Spinal cord (tissue), 10 donors: Measurements from ENCODE around the gene CDH2. TPM values are rescaled to one million over a fixed set of nuclear protein-coding genes. Genes with fewer than 3 reads are reported as not detected.
A peak's percentile ranks its signal among the peaks of the same experiment; 100 is the strongest.

ENCODE experiments used
- DNase-seq, 6 donors: peaks; one replicate each; pipeline versions ENCODE4 v3.0.0 to v3.0.0-alpha.2; 2013 to 2015; ENCODE audit warnings: low spot score in 6 of 6, low read depth in 4 of 6
- H3K27ac ChIP-seq: one replicate; pipeline ENCODE4 v1.5.1; 2013; ENCODE audit warnings: low read depth, low read length, control low read depth
- H3K27me3 ChIP-seq: one replicate; pipeline ENCODE4 v1.6.1; 2013; ENCODE audit warnings: low read length; ENCODE audit not compliant: control insufficient read depth, insufficient read depth
- H3K36me3 ChIP-seq: one replicate; pipeline ENCODE4 v1.6.1; 2013; ENCODE audit warnings: low read length; ENCODE audit not compliant: control insufficient read depth, insufficient read depth
- H3K4me1 ChIP-seq: one replicate; pipeline ENCODE4 v1.6.1; 2013; ENCODE audit warnings: low read length; ENCODE audit not compliant: control insufficient read depth, insufficient read depth
- H3K4me3 ChIP-seq: one replicate; pipeline ENCODE4 v1.5.1; 2013; ENCODE audit warnings: low read depth, low read length, control low read depth
- H3K9me3 ChIP-seq: one replicate; pipeline ENCODE4 v1.6.1; 2013; ENCODE audit warnings: low read length; ENCODE audit not compliant: control insufficient read depth, insufficient read depth
- WGBS: methylation state at CpG from one replicate; pipeline ENCODE4 v1.1.5; 2013; ENCODE audit warnings: missing lambda C conversion rate; ENCODE audit not compliant: insufficient coverage; 5-methylcytosine and 5-hydroxymethylcytosine counted together
- polyA plus RNA-seq, 2 donors: library from polyadenylated mRNA; unstranded; fragments of 120-200 nt; gene quantifications; one replicate each; pipeline ENCODE4 v1.2.1, GENCODE V29; 2013; ENCODE audit not compliant: insufficient read length in 2 of 2
- total RNA-seq, 2 donors: library from RNA; depleted of rRNA in 1 of 2; stranded (reverse); fragments of 120-200 nt in 1 of 2; fragments of >200 nt in 1 of 2; gene quantifications; one replicate each; pipeline versions ENCODE4 v1.2.3 to v1.2.4, GENCODE V29; 2013 to 2014
- donor health status: healthy.

The CDH2 gene
- total and polyA plus RNA-seq, 4 donors = 58.9 to 142 (median 107) TPM

DNA sequence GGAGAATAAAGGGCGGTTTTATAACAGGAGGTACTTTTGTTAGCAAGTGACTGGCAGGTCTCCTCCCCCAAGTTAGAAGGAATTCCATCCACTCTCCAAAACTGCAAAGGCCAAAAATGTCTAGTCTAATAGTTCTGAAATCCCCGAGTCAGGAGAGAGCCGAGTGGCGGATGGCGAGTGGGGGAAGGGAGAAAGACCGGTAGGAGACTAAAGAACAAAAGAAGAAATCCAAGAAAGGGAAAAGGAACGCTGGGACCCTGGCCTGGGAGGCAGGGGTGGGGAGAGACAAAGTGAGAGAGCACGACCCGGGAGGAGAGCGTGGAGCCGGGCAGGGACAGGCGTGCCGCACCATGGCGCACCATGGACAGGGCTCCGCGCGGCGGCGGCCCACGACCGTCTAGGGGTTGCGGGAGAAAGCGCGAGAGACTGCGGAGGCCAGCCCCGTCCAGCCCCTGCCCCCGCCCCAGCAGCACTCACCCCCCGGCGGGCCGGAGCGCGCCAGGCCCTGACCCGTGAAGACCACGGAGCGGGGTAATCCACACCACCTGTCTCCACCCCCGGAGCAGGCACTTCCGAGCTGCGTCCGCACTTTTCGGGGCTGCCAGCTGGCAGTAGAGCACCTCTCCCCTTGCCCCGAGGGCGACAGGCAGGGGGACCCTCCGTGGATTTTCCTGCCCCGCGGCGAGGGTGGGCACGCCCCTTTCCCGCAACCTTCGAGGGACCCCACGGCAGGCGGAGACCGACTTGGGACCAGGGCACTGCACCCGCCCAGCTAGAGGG, 1.6 kb downstream of the CDH2 start:
- Histone ChIP-seq H3K4me1 (peaks cover 10% of the 10 kb centered on the region), H3K36me3 (no peaks in the 10 kb centered on the region), H3K27me3 (no peaks in the 10 kb centered on the region), H3K4me3 (peak overlapping the region; percentile 80), H3K27ac (peak overlapping the region; percentile 92), H3K9me3 (no peaks in the 10 kb centered on the region)
- under 1% methylated on average over 50 of the region's 53 CpGs for WGBS
- DNase-seq = peak in 4 of 6 donors; percentile 28 to 79 (median 58)

DNA sequence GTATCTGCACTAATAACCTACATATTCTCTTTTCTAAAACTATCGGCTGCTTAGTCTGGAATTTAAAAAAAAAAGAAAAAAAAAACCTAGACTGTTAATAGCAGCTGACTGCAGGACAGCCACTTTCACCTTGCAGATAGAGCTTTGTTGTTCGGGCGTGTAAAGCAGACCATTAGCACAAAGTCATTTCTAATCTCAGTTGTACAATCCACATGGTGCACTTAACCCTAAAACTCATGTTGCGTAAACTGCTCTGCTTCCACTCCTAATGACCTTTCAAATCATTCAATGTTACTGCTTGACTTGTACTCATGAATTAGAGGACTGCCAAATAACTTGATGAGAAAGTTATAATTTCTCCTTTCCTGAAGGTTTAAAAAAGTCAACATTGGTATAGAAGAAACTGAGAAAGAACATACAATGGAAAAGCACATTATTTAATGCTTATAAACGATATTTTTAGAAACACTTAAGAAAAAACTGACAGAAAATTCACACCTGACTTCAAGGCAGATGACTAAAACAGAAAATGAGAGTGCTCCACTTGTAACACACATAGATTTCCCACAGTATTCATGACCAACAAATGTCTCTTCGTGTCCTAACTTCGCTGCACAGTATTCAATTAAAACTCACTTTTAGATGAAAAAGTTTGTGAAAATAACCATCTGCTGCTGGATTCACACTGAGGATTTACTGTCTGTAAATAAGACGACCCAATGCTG, 2.6 kb downstream of the CDH2 start:
- Histone ChIP-seq H3K4me1 (peaks cover 12% of the 10 kb centered on the region), H3K27ac (peak overlapping the region; percentile 92), H3K9me3 (no peaks in the 10 kb centered on the region), H3K27me3 (no peaks in the 10 kb centered on the region), H3K4me3 (peak overlapping the region; percentile 80), H3K36me3 (no peaks in the 10 kb centered on the region)
- DNase-seq = peak in 2 of 6 donors; percentile 36 to 67
- 0% methylated on average over 1 of the region's 8 CpGs for WGBS

DNA sequence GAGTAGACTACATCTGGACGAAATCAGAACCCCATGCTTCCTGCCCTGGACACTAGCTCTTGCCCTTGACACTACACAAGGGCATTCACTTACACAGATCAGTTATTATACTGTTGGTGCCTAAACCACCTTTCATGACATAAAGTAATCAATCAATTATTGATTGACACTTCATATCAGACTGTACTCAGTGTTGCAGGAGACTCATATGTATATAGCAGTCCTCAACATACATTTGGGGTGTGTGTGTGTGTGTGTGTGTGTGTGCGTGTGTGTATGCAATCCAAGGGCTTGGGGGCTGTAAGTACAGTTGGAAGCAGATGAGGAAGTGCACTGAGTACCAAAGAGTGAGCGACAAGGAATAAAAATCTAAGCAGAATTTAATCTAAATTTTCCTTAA, 5.1 kb downstream of the CDH2 start:
- Histone ChIP-seq H3K4me3 (no peak overlapping the region), H3K27me3 (no peaks in the 10 kb centered on the region), H3K4me1 (peaks cover 12% of the 10 kb centered on the region), H3K27ac (no peak overlapping the region), H3K9me3 (no peaks in the 10 kb centered on the region), H3K36me3 (no peaks in the 10 kb centered on the region)
- 33% methylated on average over 1 of the region's 3 CpGs for WGBS
- no peak for DNase-seq

DNA sequence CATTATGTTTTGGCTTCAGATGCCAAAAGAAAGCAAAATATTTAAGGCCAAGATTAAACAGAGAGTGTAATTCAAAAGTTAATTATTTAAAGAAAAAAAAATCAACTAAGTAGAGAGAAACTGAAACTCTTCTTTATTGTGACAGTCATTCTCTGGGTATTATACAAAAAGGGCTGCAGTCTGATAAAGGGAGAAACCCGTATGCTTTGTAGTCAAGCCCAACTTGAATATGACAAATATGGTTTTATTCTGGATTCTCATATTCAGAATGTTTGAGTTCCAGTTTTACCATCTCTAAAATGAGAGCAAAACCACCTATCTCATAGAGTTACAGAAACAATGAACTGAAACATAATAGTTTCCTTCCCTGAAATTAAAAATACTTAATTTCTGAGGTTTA, 8.2 kb downstream of the CDH2 start:
- Histone ChIP-seq H3K4me1 (peaks cover 9% of the 10 kb centered on the region), H3K27ac (no peak overlapping the region), H3K36me3 (no peaks in the 10 kb centered on the region), H3K9me3 (no peaks in the 10 kb centered on the region), H3K4me3 (no peak overlapping the region), H3K27me3 (no peaks in the 10 kb centered on the region)
- no peak for DNase-seq
- no CpG with 5 or more reads among the region's 1 CpG for WGBS

DNA sequence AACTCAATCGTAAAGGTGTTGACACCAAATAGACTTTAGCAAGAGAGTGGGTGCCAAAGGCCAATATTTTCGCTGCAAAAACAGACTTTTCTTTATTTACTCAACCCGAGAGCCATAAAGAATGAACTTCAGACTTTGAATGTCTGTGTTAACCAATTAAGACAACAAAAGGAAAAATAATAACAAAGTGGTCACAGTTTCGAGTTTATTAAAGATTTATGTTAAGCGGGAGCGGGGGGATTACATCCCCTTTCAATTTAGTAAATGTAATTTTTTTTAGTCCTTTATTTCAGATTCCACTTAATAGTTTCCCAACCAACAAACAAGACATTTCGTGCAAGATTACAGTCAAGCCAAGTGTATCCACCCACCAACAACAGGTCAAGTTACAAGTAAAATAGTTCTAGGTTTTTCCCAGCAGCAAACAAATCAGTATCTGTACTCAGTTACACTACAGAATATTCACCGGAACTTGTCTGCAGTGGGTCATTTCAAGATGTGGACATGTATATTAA, 9.0 kb downstream of the CDH2 start:
- no peak overlapping the region for H3K4me3 ChIP-seq
- no peak for DNase-seq
- no peaks in the 10 kb centered on the region for H3K9me3 ChIP-seq
- H3K36me3 ChIP-seq = no peaks in the 10 kb centered on the region
- WGBS = 60% methylated on average over 1 of the region's 8 CpGs
- H3K27me3 ChIP-seq = no peaks in the 10 kb centered on the region
- H3K27ac ChIP-seq = no peak overlapping the region
- H3K4me1 ChIP-seq = peaks cover 9% of the 10 kb centered on the region

DNA sequence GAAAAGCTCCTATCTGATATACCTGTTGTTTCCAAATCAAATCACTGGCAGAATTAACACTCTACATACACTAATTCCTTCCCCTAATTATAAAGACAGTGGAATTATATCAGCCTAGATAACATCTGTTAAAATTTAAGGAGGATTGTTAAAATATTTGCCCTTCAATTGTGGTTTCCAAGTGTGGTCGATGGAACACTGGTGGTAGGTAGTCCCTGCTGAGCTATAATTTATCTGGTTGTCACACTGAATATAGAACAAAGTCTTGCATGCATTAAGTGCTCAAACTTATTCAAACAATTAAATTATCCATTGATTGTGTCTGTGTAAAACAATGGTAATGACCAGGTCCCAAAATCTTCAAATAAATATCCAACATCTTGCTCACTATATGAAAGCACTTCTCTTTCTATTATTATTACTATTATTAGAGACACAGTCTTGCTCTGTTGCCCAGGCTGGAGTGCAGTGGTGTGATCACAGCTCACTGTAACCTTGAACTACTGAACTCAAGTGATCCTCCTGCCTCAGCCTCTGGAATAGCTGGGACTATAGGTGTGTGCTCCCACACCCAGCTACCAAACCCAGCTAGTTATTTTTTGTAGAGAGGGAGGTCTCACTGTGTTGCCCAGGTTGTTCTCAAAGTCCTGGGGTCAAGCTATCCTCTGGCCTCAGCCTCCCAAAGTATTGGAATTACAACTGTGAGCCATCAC, 12.0 kb downstream of the CDH2 start:
- no CpG with 5 or more reads among the region's 1 CpG for WGBS
- H3K4me1 ChIP-seq = no peaks in the 10 kb centered on the region

DNA sequence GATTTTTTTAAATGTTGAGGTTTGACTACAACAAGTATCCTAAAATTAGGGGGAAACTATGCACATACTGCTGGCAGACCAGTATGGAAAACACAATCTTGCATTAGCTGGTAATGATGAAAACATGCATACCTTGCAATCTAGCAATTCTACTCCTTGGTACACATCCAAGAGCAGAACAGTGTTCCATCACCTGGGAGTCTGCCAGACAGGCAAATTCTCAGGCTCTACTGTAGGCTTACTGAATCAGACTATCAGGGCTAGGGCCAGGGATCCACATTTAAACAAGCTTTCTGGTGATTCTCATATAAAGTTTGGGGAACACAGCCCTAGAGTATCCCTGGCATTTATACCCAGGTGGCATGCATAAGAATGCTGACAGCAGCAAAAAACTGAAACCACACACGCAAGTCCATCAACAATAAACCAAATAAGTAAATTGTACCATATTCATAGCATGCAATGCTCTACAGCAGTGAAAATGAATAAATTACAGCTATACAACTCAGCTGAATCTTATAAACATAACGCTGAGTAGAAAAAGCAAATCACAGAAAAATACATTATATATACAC, 13.6 kb downstream of the CDH2 start:
- H3K36me3 ChIP-seq = no peaks in the 10 kb centered on the region
- peak in 1 of 6 donors; percentile 41 for DNase-seq
- no peaks in the 10 kb centered on the region for H3K9me3 ChIP-seq
- H3K4me1 ChIP-seq = no peaks in the 10 kb centered on the region
- no peak overlapping the region for H3K4me3 ChIP-seq
- no CpG with 5 or more reads among the region's 2 CpGs for WGBS
- no peak overlapping the region for H3K27ac ChIP-seq
- no peaks in the 10 kb centered on the region for H3K27me3 ChIP-seq

More for the DNA sequence above, 12.0 kb downstream of the CDH2 start:
- no peaks in the 10 kb centered on the region for H3K9me3 ChIP-seq
- no peak overlapping the region for H3K27ac ChIP-seq
- H3K4me3 ChIP-seq = no peak overlapping the region
- no peaks in the 10 kb centered on the region for H3K36me3 ChIP-seq
- no peaks in the 10 kb centered on the region for H3K27me3 ChIP-seq
- no peak for DNase-seq

DNA sequence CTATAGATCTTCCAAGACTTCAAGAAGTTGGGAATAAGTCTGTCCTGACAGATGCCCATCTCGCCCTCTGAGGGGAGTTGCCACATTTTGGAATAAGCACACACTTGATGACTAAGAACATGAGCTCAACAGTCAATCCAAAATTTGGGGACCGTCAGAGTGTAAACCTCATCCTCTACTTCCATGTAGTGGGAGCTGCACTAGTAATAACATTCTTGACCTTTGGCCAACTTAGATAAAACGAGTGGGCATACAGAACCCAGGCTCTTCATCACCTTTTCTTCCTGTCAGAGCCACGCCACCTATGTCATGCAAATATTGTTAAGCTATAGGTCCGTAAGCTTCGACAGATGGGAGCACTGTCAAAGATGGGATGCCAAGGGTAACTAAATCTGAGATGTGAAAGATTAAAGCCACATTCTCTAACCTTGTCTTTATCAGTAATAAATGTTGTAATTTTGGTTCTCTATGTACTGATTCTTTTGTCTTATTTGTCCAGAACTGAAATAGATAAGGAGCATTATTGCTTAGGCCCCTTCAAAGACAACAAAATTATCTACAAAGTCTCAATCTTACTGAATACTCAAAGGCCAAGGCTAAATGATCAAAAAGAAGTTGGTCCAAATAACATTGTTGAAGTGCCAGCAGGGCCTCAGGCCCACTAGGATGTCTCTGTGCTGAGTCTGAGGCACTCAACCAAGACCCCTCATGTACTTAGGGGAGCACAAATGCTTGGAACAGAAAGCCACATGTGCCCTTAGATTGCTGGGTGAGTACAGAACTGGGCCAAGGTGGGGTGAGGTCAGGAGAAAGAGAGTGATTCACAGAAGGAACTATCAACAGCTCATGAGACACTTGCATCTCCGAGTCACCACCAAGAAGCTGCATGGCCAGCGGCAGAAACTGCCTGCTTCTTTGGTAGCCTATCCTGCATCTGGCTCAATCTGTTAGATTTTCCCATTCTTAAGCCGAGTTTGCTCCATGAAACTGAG, 15.0 kb downstream of the CDH2 start:
- H3K27me3 ChIP-seq = no peaks in the 10 kb centered on the region
- no peaks in the 10 kb centered on the region for H3K9me3 ChIP-seq
- no peak overlapping the region for H3K27ac ChIP-seq
- 96% methylated on average over 4 of the region's 9 CpGs for WGBS
- no peak overlapping the region for H3K4me3 ChIP-seq
- no peaks in the 10 kb centered on the region for H3K36me3 ChIP-seq
- DNase-seq = no peak
- no peaks in the 10 kb centered on the region for H3K4me1 ChIP-seq
